ENCODE measurements around the gene CDH12.

DNA sequence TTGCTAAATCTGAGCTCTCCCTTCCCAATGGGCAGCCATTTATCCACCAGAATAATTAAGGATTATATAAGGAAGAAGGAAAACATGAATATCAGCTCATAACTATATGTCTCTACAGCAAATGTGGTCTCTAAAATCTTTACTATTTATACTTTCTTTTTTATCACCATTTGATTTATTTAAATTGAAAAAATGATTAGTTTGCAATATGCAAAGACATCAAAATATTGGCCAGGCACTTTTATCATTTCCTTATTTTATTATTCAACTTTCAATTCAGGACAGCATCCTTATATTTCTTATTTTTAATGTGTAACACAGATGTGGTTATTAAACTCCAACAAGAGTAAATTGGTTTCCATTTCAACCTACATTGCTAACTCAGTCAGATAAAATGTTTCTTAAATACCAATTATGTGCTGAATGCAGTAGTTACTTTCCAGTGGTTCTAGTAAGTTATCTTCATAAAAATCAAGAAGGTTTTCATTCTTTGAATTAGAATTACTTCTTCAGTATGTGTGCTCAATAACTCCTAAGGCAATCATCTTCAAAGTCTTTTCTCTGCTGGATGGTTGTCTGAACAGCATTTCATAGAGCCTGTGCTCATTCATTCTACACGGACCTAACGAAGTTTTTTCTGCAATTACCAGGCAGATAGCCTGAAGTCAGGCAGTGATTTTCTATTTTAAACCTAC is 1148.0 kb downstream of the CDH12 start:
- TF ChIP-seq POLR2A (IDR thresholded peaks at IDR 0.05) (no peak), POLR2AphosphoS5 (IDR thresholded peaks at IDR 0.05) (no peak)
- TF ChIP-seq, protein P1, sequence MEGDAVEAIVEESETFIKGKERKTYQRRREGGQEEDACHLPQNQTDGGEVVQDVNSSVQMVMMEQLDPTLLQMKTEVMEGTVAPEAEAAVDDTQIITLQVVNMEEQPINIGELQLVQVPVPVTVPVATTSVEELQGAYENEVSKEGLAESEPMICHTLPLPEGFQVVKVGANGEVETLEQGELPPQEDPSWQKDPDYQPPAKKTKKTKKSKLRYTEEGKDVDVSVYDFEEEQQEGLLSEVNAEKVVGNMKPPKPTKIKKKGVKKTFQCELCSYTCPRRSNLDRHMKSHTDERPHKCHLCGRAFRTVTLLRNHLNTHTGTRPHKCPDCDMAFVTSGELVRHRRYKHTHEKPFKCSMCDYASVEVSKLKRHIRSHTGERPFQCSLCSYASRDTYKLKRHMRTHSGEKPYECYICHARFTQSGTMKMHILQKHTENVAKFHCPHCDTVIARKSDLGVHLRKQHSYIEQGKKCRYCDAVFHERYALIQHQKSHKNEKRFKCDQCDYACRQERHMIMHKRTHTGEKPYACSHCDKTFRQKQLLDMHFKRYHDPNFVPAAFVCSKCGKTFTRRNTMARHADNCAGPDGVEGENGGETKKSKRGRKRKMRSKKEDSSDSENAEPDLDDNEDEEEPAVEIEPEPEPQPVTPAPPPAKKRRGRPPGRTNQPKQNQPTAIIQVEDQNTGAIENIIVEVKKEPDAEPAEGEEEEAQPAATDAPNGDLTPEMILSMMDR (IDR thresholded peaks at IDR 0.05 in 8 of 11, conservative IDR thresholded peaks at IDR 0.05 in 3 of 11): no peak
